CD14-positive monocyte (primary cell): ENCODE results near the gene MRPL49. TPM values are rescaled to one million over a fixed set of nuclear protein-coding genes. Genes with fewer than 3 reads are reported as not detected.

Experiments
- DNase-seq, 3 donors: peaks; one replicate each; pipeline ENCODE4 v3.0.0-alpha.2; 2011 to 2022
- H2AFZ ChIP-seq: 2 replicates; pipeline ENCODE4 v1.6.0; 2012; ENCODE audit warnings: mild to moderate bottlenecking, low read depth, low read length, inconsistent platforms; ENCODE audit not compliant: insufficient read depth, poor library complexity, severe bottlenecking
- H3K27ac ChIP-seq, 2 donors: 1 replicate in 1 of 2; 2 replicates in 1 of 2; pipeline ENCODE4 v1.5.1; 2012 to 2013; ENCODE audit warnings: low read length in 2 of 2, control low read depth in 1 of 2, inconsistent platforms in 1 of 2, low read depth in 1 of 2, mild to moderate bottlenecking in 1 of 2
- H3K27me3 ChIP-seq, 2 donors: one replicate each; pipeline versions ENCODE4 v1.6.0 to v1.6.1; 2011 to 2013; ENCODE audit warnings: low read length in 2 of 2; ENCODE audit not compliant: control insufficient read depth in 2 of 2, insufficient read depth in 2 of 2
- H3K36me3 ChIP-seq, 2 donors: replicated peaks in 1 of 2; 1 replicate in 1 of 2; 2 replicates in 1 of 2; pipeline versions ENCODE4 v1.5.1 to v1.6.1; 2012 to 2013; ENCODE audit warnings: low read length in 2 of 2, control low read depth in 1 of 2, inconsistent platforms in 1 of 2, mild to moderate bottlenecking in 1 of 2; ENCODE audit not compliant: insufficient read depth in 2 of 2, control insufficient read depth in 1 of 2
- H3K4me1 ChIP-seq, 2 donors: 1 replicate in 1 of 2; 2 replicates in 1 of 2; pipeline versions ENCODE4 v1.5.1 to v1.6.1; 2012 to 2013; ENCODE audit warnings: low read length in 2 of 2, control low read depth in 1 of 2, inconsistent platforms in 1 of 2, mild to moderate bottlenecking in 1 of 2, moderate library complexity in 1 of 2; ENCODE audit not compliant: insufficient read depth in 2 of 2, control insufficient read depth in 1 of 2
- H3K4me2 ChIP-seq: replicated peaks from 2 replicates; pipeline ENCODE3; 2012; ENCODE audit warnings: low read length, moderate library complexity, mild to moderate bottlenecking; ENCODE audit not compliant: poor library complexity, severe bottlenecking; ENCODE audit errors: extremely low read depth
- H3K4me3 ChIP-seq, 3 experiments: fragments of 200-600 bp in 1 of 3; sonication (generic) in 1 of 3; replicated peaks in 1 of 3; 1 replicate in 2 of 3; 2 replicates in 1 of 3; pipeline ENCODE4 v1.5.1; 2011 to 2013; ENCODE audit warnings: low read length in 3 of 3, mild to moderate bottlenecking in 3 of 3, control low read depth in 2 of 3, low read depth in 2 of 3, inconsistent platforms in 1 of 3, moderate library complexity in 1 of 3
- H3K79me2 ChIP-seq: 2 replicates; pipeline ENCODE4 v1.6.0; 2012; ENCODE audit warnings: mild to moderate bottlenecking, control low read depth, inconsistent platforms, low read length, moderate library complexity; ENCODE audit not compliant: insufficient read depth
- H3K9ac ChIP-seq: 2 replicates; pipeline ENCODE4 v1.6.0; 2017; ENCODE audit warnings: low read length, mild to moderate bottlenecking; ENCODE audit not compliant: insufficient read depth, poor library complexity, severe bottlenecking
- H3K9me3 ChIP-seq, 2 donors: replicated peaks in 1 of 2; 1 replicate in 1 of 2; 2 replicates in 1 of 2; pipeline versions ENCODE4 v1.5.1 to v1.6.1; 2012 to 2013; ENCODE audit warnings: low read length in 2 of 2, control low read depth in 1 of 2; ENCODE audit not compliant: control insufficient read depth in 1 of 2, insufficient read depth in 1 of 2
- H4K20me1 ChIP-seq: 2 replicates; pipeline ENCODE4 v1.6.0; 2012; ENCODE audit warnings: mild to moderate bottlenecking, low read length, control low read depth, moderate library complexity; ENCODE audit not compliant: insufficient read depth
- H3K27ac Mint-ChIP-seq, 7 donors: one replicate each; pipeline ENCODE4 v1.8.0; 2020; ENCODE audit warnings: mild to moderate bottlenecking in 7 of 7, mixed read lengths in 7 of 7, moderate library complexity in 6 of 7, inconsistent platforms in 2 of 7
- H3K27me3 Mint-ChIP-seq, 3 donors: one replicate each; pipeline ENCODE4 v1.8.0; 2021 to 2022; ENCODE audit warnings: low read depth in 3 of 3, mild to moderate bottlenecking in 3 of 3, mixed read lengths in 3 of 3, moderate library complexity in 3 of 3, inconsistent platforms in 1 of 3
- H3K36me3 Mint-ChIP-seq, 2 donors: one replicate each; pipeline ENCODE4 v1.8.0; 2020; ENCODE audit warnings: mixed read lengths in 2 of 2, inconsistent platforms in 1 of 2, mild to moderate bottlenecking in 1 of 2
- H3K4me1 Mint-ChIP-seq: one replicate; pipeline ENCODE4 v1.8.0; 2020; ENCODE audit warnings: mild to moderate bottlenecking, mixed read lengths
- H3K4me3 Mint-ChIP-seq, 2 donors: one replicate each; pipeline ENCODE4 v1.8.0; 2020; ENCODE audit warnings: mild to moderate bottlenecking in 2 of 2, mixed read lengths in 2 of 2, moderate library complexity in 1 of 2
- H3K9me3 Mint-ChIP-seq, 7 donors: one replicate each; pipeline ENCODE4 v1.8.0; 2020 to 2022; ENCODE audit warnings: mixed read lengths in 7 of 7, mild to moderate bottlenecking in 6 of 7, moderate library complexity in 6 of 7, inconsistent platforms in 2 of 7
- WGBS: methylation state at CpG from one replicate; pipeline ENCODE4 v1.1.5; 2013; ENCODE audit warnings: missing lambda C conversion rate; ENCODE audit not compliant: insufficient coverage; 5-methylcytosine and 5-hydroxymethylcytosine counted together
- intact Hi-C, 2 donors: fragments of 100-400 bp; cut with micrococcal nuclease; formaldehyde crosslinking; loops; one replicate each; pipeline versions ENCODE4 v1.15.0 to v1.15.1; 2023
- polyA plus RNA-seq, 3 donors: library from polyadenylated mRNA; depleted of rRNA in 1 of 3; unstranded in 2 of 3; stranded (reverse) in 1 of 3; fragments of 300-500 nt in 2 of 3; fragments of >200 nt in 1 of 3; fragmentation: Illumina TruSeq in 2 of 3; gene quantifications; 1 replicate in 2 of 3; 2 replicates in 1 of 3; pipeline ENCODE4 v1.2.3, GENCODE V29; 2012 to 2021
- TF ChIP-seq, protein P1 (sequence below): fragments of 200-600 bp; IDR thresholded peaks from one replicate; pipeline ENCODE4 v1.8.0; 2022; ENCODE audit warnings: antibody characterized with exemption, mild to moderate bottlenecking

MRPL49 gene
- polyA plus RNA-seq, 3 donors = 19.8 to 33.9 (median 32.7) TPM

GRCh38 chr11:65102142-65103095 is 19.7 kb upstream of the MRPL49 start:
- H3K79me2 ChIP-seq = peaks cover 32% of the 10 kb centered on the region
- Mint-ChIP-seq H3K4me3 (no peak overlapping the region), H3K27ac (no peak overlapping the region), H3K4me1 (peaks cover 5% of the 10 kb centered on the region), H3K9me3 (no peaks in the 10 kb centered on the region), H3K36me3 (peaks cover 33 to 48% of the 10 kb centered on the region in 2 donors), H3K27me3 (no peaks in the 10 kb centered on the region)
- H3K27ac ChIP-seq = no peak overlapping the region
- 100% methylated on average over 5 of the region's 8 CpGs for WGBS
- H3K4me2 ChIP-seq = no peak overlapping the region
- intact Hi-C loops = no loop called here
- H3K9me3 ChIP-seq = no peaks in the 10 kb centered on the region
- no peak for DNase-seq
- peaks cover 0 to 7% of the 10 kb centered on the region in 2 donors for H3K4me1 ChIP-seq
- peaks cover 14 to 69% of the 10 kb centered on the region in 2 donors for H3K36me3 ChIP-seq
- TF ChIP-seq, protein P1, sequence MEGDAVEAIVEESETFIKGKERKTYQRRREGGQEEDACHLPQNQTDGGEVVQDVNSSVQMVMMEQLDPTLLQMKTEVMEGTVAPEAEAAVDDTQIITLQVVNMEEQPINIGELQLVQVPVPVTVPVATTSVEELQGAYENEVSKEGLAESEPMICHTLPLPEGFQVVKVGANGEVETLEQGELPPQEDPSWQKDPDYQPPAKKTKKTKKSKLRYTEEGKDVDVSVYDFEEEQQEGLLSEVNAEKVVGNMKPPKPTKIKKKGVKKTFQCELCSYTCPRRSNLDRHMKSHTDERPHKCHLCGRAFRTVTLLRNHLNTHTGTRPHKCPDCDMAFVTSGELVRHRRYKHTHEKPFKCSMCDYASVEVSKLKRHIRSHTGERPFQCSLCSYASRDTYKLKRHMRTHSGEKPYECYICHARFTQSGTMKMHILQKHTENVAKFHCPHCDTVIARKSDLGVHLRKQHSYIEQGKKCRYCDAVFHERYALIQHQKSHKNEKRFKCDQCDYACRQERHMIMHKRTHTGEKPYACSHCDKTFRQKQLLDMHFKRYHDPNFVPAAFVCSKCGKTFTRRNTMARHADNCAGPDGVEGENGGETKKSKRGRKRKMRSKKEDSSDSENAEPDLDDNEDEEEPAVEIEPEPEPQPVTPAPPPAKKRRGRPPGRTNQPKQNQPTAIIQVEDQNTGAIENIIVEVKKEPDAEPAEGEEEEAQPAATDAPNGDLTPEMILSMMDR = no peak
- H2AFZ ChIP-seq = no peak overlapping the region
- no peak overlapping the region for H3K4me3 ChIP-seq
- H3K9ac ChIP-seq = no peak overlapping the region
- no peaks in the 10 kb centered on the region for H3K27me3 ChIP-seq
- no peaks in the 10 kb centered on the region for H4K20me1 ChIP-seq

DNA sequence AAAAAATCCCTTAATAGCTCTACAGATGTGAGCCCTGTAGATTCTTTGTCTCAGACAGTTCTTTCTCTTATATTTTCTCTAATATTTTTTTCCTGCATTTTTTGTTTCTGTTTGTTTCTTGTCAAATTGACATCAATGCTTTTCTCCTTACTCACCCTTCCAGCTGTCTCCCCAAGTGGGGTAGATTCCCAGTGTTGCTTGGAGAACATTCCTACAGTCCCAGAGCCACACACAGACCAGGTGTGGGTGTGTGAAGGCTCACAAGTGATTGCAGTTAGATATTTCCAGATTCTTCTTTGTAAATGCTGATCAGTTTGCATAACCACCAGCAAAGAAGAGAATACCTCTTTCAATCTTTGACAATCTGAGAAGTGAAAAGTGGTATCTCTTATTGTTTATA is 18.6 kb upstream of the MRPL49 start:
- no peak for DNase-seq
- no peaks in the 10 kb centered on the region for H3K27me3 Mint-ChIP-seq
- peaks cover 16 to 73% of the 10 kb centered on the region in 2 donors for H3K36me3 ChIP-seq
- no peaks in the 10 kb centered on the region for H4K20me1 ChIP-seq
- no peak overlapping the region for H3K4me3 ChIP-seq
- H3K36me3 Mint-ChIP-seq = peaks cover 31 to 48% of the 10 kb centered on the region in 2 donors
- H2AFZ ChIP-seq = no peak overlapping the region
- H3K79me2 ChIP-seq = peaks cover 26% of the 10 kb centered on the region
- H3K4me1 ChIP-seq = peaks cover 0 to 6% of the 10 kb centered on the region in 2 donors
- TF ChIP-seq, protein P1 = no peak
- H3K4me3 Mint-ChIP-seq = no peak overlapping the region
- H3K27me3 ChIP-seq = no peaks in the 10 kb centered on the region
- H3K9me3 ChIP-seq = no peaks in the 10 kb centered on the region
- peaks cover 5% of the 10 kb centered on the region for H3K4me1 Mint-ChIP-seq
- H3K27ac Mint-ChIP-seq = no peak overlapping the region
- intact Hi-C loops = no loop called here
- no peak overlapping the region for H3K4me2 ChIP-seq
- no peak overlapping the region for H3K27ac ChIP-seq
- H3K9me3 Mint-ChIP-seq = no peaks in the 10 kb centered on the region
- no peak overlapping the region for H3K9ac ChIP-seq
